ENCODE data around the gene PHF20. TPM values are rescaled to one million over a fixed set of nuclear protein-coding genes. Genes with fewer than 3 reads are reported as not detected.

PHF20 gene
- total RNA-seq, 1 donor from 2014 or later, result 86.0 TPM

- intact Hi-C loops (cut with micrococcal nuclease), result no loop called here
- DNase-seq (no peak), ATAC-seq (ENCODE audit: low read depth) (no peak)
- Mint-ChIP-seq H3K36me3 (ENCODE audit: low read depth) (peaks cover 85% of the 10 kb centered on the region), H3K27ac (no peak overlapping the region), H3K9me3 (no peaks in the 10 kb centered on the region), H3K4me1 (no peaks in the 10 kb centered on the region), H3K4me3 (no peak overlapping the region), H3K27me3 (no peaks in the 10 kb centered on the region)
- ChIA-PET CTCF (no interaction called here), POLR2A (no interaction called here)
- TF ChIP-seq CTCF (IDR thresholded peaks at IDR 0.05), result no peak
Observed at GRCh38 chr20:35909176-35909575, 137.4 kb downstream of the PHF20 start.

- intact Hi-C loops (cut with micrococcal nuclease), result no loop called here
- DNase-seq (no peak), ATAC-seq (ENCODE audit: low read depth) (no peak)
- H3K36me3 Mint-ChIP-seq (ENCODE audit: low read depth), result peaks cover 86% of the 10 kb centered on the region
- TF ChIP-seq CTCF (IDR thresholded peaks at IDR 0.05), result no peak
- CTCF ChIA-PET, result no interaction called here
- H3K27ac Mint-ChIP-seq, result no peak overlapping the region
- no peaks in the 10 kb centered on the region for H3K27me3 Mint-ChIP-seq
- POLR2A ChIA-PET, result no interaction called here
- no peaks in the 10 kb centered on the region for H3K9me3 Mint-ChIP-seq
- no peaks in the 10 kb centered on the region for H3K4me1 Mint-ChIP-seq
- H3K4me3 Mint-ChIP-seq, result no peak overlapping the region
Observed at GRCh38 chr20:35909796-35910195, 138.0 kb downstream of the PHF20 start.

DNA sequence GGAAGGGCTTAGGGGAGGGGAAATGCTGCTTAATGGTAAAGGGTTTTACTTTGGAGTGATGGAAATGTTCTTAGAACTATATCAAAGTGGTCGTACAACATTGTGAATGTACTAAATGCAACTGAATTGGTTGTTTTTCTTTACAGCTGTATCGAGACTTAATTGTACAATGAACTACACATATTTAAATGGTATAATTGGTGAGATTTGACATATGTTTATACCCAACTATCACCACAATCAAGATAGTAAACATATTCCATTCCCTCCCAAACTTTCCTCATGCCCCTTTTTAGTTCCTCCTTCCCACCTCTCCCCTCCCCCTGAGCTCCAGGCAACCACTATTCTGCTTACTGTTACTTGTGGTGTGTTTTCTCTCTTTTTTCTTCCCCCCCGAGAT lies 138.4 kb downstream of the PHF20 start:
- ChIA-PET POLR2A (no interaction called here), CTCF (no interaction called here)
- no peak for TF ChIP-seq CTCF (IDR thresholded peaks at IDR 0.05)
- Mint-ChIP-seq H3K27ac (no peak overlapping the region), H3K36me3 (ENCODE audit: low read depth) (peaks cover 81% of the 10 kb centered on the region), H3K4me3 (no peak overlapping the region), H3K27me3 (no peaks in the 10 kb centered on the region), H3K4me1 (no peaks in the 10 kb centered on the region), H3K9me3 (no peaks in the 10 kb centered on the region)
- ATAC-seq (ENCODE audit: low read depth) (no peak), DNase-seq (no peak)
- intact Hi-C loops (cut with micrococcal nuclease), result no loop called here

- H3K4me3 Mint-ChIP-seq, result no peak overlapping the region
- TF ChIP-seq CTCF (IDR thresholded peaks at IDR 0.05), result no peak
- H3K9me3 Mint-ChIP-seq, result no peaks in the 10 kb centered on the region
- no peaks in the 10 kb centered on the region for H3K4me1 Mint-ChIP-seq
- ATAC-seq (ENCODE audit: low read depth) (no peak), DNase-seq (no peak)
- CTCF ChIA-PET, result interaction anchor here (1.3 kb wide), 1 partner anchor 29 kb away, joined by 3 read pairs; no protein-coding TSS in a partner anchor
- POLR2A ChIA-PET, result no interaction called here
- H3K27me3 Mint-ChIP-seq, result no peaks in the 10 kb centered on the region
- no peak overlapping the region for H3K27ac Mint-ChIP-seq
- H3K36me3 Mint-ChIP-seq (ENCODE audit: low read depth), result peaks cover 78% of the 10 kb centered on the region
- intact Hi-C loops (cut with micrococcal nuclease), result no loop called here
Observed at GRCh38 chr20:35912881-35913280, 141.1 kb downstream of the PHF20 start.

DNA sequence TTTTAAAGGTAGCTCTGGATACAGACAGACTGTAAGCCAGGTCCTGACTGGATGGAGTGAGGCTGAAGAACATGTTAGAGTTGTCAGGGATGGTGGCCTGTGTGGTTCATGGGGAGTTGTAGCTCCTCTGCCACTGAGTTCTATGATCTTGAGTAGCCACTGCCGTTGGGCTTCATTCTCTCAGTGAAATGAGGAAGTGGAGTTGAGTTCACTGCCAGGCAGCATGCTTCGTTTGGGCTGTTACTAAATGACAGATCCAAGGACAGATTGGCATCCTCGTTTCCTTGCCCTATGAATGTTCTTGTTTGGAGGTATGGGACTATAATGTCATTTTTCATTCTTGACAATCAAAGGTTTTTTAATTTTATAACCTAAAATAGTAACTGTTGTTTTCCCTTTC lies 145.3 kb downstream of the PHF20 start:
- ATAC-seq (ENCODE audit: low read depth), result no peak
- Mint-ChIP-seq H3K27me3 (no peaks in the 10 kb centered on the region), H3K9me3 (no peaks in the 10 kb centered on the region), H3K27ac (no peak overlapping the region), H3K36me3 (ENCODE audit: low read depth) (peaks cover 82% of the 10 kb centered on the region), H3K4me1 (no peaks in the 10 kb centered on the region), H3K4me3 (no peak overlapping the region)
- intact Hi-C loops (cut with micrococcal nuclease), result no loop called here
- TF ChIP-seq CTCF (IDR thresholded peaks at IDR 0.05), result no peak
- no peak for DNase-seq
- CTCF ChIA-PET, result no interaction called here
- POLR2A ChIA-PET, result no interaction called here
